NCI-H446 (cell line): ENCODE data around the gene IFNA14.
"Not testable (repeated sequence)": the region's sequence is repeated elsewhere in the genome, so short reads cannot be mapped to it uniquely, and the experiment has no call there.

Experiments
- DNase-seq, 2 experiments: peaks; one replicate each; lab custom pipeline; 2025; lab: John Stamatoyannopoulos, UW

The IFNA14 gene

DNA sequence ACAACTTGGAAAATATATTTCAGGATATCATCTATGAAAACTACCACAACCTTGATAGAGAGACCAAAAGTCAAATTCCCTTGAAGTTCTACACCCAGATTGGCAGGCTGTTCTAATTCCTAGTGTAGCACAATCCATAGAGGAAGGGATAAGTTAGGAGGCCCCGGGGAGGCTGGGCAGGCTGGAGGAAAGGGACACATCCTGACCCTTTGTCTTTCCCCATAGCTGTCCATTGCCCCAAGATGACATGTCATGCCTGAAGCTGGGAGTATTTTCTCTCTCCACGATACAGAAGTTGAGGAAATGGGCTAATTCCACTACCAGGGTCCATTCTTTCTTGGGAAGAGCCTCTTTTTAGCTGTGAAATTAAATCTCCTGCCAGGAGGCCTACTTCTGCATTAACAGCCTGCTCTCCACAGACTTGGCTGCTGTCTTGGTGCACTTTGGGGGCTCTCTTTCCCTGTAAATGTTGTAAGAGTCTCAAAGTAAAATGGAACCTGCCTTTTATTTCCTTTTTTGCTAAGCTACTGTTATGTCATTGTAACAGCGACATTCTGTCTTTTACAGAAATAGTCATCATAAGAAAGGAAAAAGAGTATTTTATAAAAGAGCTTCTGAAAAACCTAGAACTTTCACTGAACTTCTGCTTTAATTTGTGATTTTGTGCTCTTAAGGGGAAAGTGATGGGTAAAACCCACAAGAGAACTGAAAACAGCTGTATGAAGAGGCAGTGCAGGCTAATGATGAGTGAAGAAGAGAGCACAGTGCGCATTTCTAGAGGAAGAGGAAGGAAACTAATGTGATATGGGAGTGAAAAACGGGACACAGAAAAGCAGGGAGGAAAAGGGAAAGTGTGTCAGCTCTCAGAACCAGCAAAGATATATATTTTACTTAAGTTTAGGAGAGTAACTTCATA, 26.1 kb downstream of the IFNA14 start:
- not testable (repeated sequence) for DNase-seq

DNA sequence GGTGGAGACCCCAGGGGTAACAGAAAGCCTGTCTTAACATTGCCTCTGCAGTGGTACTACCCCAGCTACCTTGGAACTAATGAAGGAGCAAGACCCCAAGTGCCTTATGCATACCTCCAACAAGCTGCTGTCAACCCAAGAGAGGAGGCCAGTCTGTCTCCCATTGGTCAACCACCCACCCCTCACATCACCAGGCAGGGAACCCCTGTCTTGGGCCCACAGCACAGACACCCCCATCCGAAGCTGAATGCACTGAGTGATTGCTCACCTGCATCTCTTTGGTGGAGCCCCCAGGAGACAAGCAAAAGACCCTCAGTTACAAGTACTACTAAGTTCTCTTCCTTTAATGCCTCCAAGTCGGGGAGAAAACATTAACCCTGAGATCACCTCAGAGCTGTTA, 27.6 kb downstream of the IFNA14 start:
- not testable (repeated sequence) for DNase-seq

DNA sequence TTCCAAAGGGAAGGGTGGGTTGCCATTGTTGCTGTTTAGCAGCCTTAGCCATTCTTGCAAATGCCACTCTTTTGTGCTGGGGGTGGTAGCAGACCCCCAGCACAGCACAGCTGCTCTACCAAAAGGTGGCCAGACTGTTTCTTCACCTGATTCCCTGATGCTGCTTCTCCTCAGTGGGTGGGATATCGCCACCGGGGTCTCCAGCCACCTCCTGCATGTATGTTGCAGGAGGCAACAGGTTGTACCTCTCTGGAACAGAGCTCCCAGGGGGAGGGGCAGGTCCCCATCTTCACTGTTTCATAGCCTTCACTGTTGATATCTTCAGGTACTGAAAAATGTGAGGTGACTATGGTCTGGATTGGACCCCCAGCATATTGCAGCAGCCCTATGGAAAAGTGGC, 29.0 kb downstream of the IFNA14 start:
- DNase-seq, result not testable (repeated sequence)

DNA sequence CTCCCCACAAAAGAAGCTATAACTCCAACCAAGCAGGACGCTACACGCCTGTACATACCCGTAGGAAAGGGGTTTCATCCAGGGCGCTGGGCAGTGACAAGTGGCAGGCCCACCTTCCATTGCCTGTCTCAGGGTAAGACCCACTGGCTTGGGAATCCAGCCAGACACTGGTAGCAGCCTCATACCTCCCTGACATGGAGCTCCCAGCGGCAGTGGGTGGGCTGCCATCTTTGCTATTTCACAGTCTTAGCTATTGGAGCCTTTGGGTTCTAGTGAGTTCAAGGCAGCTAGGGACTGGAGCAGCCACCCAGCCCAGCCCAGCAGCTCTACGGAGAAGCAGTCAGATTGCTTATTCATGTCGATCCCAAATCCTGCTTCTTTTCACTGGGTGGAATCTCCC, 29.5 kb downstream of the IFNA14 start:
- no peak for DNase-seq

DNA sequence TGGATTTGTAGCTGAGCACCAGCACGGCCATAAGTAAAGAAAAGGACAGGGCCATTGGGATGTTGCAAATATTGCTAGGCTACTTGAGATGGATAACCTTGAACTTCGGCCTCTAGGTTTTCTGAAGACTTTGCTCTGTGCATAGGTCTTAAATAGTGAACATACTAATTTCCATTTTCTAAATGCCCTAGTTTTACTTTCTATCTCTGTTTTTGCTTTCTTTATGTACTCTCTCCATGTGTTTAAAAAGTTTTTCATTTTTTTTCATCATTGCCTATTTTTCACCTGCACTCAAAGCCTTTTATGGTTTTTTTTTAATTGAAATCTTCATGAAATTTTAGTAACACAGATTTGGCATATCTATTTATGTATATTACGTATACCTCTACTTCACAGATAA, 32.8 kb downstream of the IFNA14 start, which contains the start of gene IFNA10:
IFNA10 (minus strand) TSS at position 101 of the 400 bp plus-strand sequence; CDS start at position 55, 46 bp downstream.
- not testable (repeated sequence) for DNase-seq

DNA sequence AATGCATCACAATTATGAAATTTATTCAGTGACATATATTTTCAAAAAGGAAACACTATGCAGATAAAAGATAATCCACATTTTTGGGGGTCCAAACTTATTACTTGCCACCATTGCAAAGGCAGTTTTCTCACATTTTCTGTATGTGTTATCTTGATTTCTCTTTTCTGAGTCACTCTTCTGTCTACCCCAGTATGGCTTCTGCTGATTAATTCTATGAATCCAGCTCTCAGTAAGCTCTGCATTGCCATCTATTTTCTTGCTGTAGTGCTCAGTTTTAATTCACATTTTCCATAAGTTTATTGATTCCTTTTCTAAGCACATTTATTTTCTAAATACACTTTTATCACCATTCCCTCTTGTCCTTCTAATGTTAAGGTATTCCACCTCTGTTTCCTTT, 34.6 kb downstream of the IFNA14 start:
- DNase-seq, result no peak

DNA sequence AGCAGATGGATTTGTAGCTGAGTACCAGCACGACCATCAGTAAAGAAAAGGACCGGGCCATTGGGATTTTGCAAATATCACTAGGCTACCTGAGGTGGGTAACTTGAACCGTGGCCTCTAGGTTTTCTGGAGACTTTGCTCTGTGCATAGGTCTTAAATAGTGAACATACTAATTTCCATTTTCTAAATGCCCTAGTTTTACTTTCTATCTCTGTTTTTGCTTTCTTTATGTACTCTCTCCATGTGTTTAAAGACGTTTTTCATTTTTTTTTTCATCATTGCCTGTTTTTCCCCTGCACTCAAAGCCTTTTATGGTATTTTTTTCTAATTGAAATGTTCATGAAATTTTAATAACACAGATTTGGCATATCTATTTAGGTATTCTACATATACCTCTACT, 37.7 kb downstream of the IFNA14 start, which contains the start of gene IFNA7:
IFNA7 (minus strand) TSS at position 101 of the 400 bp plus-strand sequence; CDS start at position 61, 40 bp downstream.
- DNase-seq, result not testable (repeated sequence)

DNA sequence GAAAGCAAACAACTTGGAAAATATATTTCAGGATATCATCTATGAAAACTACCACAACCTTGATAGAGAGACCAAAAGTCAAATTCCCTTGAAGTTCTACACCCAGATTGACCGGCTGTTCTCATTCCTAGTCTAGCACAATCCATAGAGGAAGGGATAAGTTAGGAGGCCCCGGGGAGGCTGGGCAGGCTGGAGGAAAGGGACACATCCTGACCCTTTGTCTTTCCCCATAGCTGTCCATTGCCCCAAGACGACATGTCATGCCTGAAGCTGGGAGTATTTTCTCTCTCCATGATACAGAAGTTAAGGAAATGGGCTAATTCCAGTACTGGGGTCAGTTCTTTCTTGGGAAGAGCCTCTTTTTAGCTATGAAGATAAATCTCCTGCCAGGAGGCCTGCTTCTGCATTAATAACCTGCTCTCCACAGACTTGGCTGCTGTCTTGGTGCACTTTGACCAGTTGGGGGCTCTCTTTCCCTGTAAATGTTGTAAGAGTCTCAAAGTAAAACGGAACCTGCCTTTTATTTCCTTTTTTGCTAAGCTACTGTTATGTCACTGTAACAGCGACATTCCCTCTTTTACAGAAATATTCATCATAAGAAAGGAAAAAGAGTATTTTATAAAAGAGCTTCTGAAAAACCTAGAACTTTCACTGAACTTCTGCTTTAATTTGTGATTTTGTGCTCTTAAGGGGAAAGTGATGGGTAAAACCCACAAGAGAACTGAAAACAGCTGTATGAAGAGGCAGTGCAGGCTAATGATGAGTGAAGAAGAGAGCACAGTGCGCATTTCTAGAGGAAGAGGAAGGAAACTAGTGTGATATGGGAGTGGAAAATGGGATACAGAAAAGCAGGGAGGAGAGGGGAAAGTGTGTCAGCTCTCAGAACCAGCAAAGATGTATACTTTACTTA, 44.7 kb downstream of the IFNA14 start:
- DNase-seq, result peak in 1 of 2 experiments; percentile 6
